HFF-Myc (cell line): ENCODE results near the gene VPS4A.

ENCODE experiments used
- DNase-seq: peaks from one replicate; pipeline ENCODE4 v3.0.0-alpha.2; 2011; ENCODE audit warnings: low read depth; ENCODE audit errors: extremely low read depth
- H3K4me3 ChIP-seq: replicated peaks from 2 replicates; pipeline ENCODE4 v1.5.1; 2011; ENCODE audit warnings: low read depth, mild to moderate bottlenecking, control low read depth, low read length
- TF ChIP-seq, protein P1 (sequence below): IDR thresholded peaks from 2 replicates; pipeline ENCODE4 v1.5.1; 2012; ENCODE audit warnings: mild to moderate bottlenecking, low read depth, low read length, control low read depth; ENCODE audit errors: missing control alignments

VPS4A gene

DNA sequence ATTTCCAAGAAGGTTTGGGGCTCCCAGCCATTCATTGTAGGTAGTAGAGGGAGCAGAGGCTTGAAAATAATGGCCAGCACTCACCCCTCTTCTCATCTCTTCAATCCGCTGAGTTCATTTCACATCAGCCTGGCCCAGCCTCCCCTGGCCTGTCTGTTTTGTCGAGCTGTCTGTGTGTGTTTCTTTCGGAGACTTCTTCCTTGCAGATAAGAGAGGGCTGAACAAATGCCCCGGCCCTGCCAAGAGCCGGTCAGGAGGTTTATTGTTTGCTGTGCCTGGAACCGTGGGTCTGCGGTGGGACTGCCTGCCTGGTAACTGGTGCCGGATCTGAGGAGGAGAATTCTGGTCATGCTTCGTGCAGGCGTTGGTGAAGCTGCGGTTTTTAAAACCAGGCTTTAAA lies 3.4 kb downstream of the VPS4A start:
- DNase-seq, result no peak
- no peak overlapping the region for H3K4me3 ChIP-seq
- TF ChIP-seq, protein P1, sequence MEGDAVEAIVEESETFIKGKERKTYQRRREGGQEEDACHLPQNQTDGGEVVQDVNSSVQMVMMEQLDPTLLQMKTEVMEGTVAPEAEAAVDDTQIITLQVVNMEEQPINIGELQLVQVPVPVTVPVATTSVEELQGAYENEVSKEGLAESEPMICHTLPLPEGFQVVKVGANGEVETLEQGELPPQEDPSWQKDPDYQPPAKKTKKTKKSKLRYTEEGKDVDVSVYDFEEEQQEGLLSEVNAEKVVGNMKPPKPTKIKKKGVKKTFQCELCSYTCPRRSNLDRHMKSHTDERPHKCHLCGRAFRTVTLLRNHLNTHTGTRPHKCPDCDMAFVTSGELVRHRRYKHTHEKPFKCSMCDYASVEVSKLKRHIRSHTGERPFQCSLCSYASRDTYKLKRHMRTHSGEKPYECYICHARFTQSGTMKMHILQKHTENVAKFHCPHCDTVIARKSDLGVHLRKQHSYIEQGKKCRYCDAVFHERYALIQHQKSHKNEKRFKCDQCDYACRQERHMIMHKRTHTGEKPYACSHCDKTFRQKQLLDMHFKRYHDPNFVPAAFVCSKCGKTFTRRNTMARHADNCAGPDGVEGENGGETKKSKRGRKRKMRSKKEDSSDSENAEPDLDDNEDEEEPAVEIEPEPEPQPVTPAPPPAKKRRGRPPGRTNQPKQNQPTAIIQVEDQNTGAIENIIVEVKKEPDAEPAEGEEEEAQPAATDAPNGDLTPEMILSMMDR, result no peak

DNA sequence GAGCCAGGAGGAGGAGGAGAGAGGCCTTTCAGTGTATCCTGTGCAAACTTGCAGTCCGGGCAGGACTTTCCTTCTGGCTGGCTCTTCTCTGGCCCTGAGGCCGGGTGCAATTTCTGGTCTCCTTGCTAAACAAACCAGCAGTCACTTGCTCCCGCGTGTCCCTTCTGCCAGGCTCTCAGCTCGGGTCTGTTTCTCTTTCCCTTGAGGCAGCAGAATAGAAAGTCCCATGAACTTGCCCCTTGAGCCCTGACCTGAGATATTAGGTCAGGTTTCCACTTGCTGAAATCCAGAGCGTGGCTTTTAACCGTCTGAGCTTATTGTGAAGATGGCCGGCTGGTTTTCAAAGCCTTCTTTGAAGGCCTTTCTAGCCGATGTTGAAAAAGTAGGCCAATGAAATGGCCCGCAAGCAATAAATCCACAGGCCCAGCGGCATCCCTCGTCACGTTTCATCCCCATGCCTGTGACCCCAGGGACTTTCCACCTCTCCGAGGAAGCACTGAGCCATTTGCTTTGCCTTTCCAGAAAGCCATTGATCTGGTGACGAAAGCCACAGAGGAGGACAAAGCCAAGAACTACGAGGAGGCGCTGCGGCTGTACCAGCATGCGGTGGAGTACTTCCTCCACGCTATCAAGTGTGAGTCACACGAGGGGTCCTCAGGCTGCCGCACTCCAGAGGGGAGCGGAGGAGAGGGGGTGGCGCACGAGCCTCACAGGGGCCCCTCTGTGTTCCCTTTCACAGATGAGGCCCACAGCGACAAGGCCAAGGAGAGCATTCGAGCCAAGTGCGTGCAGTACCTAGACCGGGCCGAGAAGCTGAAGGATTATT lies 4.5 kb downstream of the VPS4A start:
- TF ChIP-seq, protein P1, result no peak
- no peak overlapping the region for H3K4me3 ChIP-seq
- DNase-seq, result no peak

GRCh38 chr16:69316595-69317034 lies 5.5 kb downstream of the VPS4A start:
- no peak overlapping the region for H3K4me3 ChIP-seq
- TF ChIP-seq, protein P1, result no peak
- no peak for DNase-seq

- TF ChIP-seq, protein P1, result no peak
- no peak overlapping the region for H3K4me3 ChIP-seq
- DNase-seq, result no peak
These were observed 7.2 kb downstream of the VPS4A start for GRCh38 chr16:69318177-69318910.

- no peak for DNase-seq
- TF ChIP-seq, protein P1, result no peak
- no peak overlapping the region for H3K4me3 ChIP-seq
These were observed 7.8 kb downstream of the VPS4A start for GRCh38 chr16:69318911-69319289.

- H3K4me3 ChIP-seq, result no peak overlapping the region
- TF ChIP-seq, protein P1, result no peak
- DNase-seq, result no peak
These were observed 8.2 kb downstream of the VPS4A start for GRCh38 chr16:69319381-69319780.
